Heart left ventricle (tissue), 16 donors: ENCODE measurements around the gene RUNX3. TPM values are rescaled to one million over a fixed set of nuclear protein-coding genes. Genes with fewer than 3 reads are reported as not detected.
A peak's percentile ranks its signal among the peaks of the same experiment; 100 is the strongest.

Source experiments
- ATAC-seq, 4 donors: fragments of 200-7000 bp; cut with Tn5 transposase; one replicate each; pipeline ENCODE4 v1.9.1; 2020 to 2022; ENCODE audit warnings: moderate library complexity in 4 of 4, mild to moderate bottlenecking in 3 of 4, moderate number of reproducible peaks in 1 of 4
- DNase-seq, 5 donors: peaks; one replicate each; pipeline ENCODE4 v3.0.0-alpha.2; 2020
- H3K27ac ChIP-seq, 12 donors: fragments of 200-600 bp; sonication (generic) in 4 of 12; one replicate each; pipeline versions ENCODE4 v1.5.0 to v1.8.0; 2016 to 2022; ENCODE audit warnings: mild to moderate bottlenecking in 2 of 12
- H3K27me3 ChIP-seq, 9 donors: fragments of 200-600 bp; sonication (generic) in 2 of 9; one replicate each; pipeline versions ENCODE4 v1.5.1 to v1.8.0; 2016 to 2022; ENCODE audit warnings: mild to moderate bottlenecking in 3 of 9
- H3K36me3 ChIP-seq, 9 donors: fragments of 200-600 bp; sonication (generic) in 2 of 9; one replicate each; pipeline versions ENCODE4 v1.5.0 to v1.8.0; 2018 to 2022; ENCODE audit warnings: mild to moderate bottlenecking in 2 of 9
- H3K4me1 ChIP-seq, 12 donors: fragments of 200-600 bp; sonication (generic) in 4 of 12; one replicate each; pipeline versions ENCODE4 v1.5.0 to v1.8.0; 2016 to 2022; ENCODE audit warnings: mild to moderate bottlenecking in 3 of 12
- H3K4me3 ChIP-seq, 12 donors: fragments of 200-600 bp; sonication (generic) in 4 of 12; one replicate each; pipeline versions ENCODE4 v1.5.0 to v1.8.0; 2017 to 2022; ENCODE audit warnings: mild to moderate bottlenecking in 9 of 12, moderate library complexity in 4 of 12
- H3K9me3 ChIP-seq, 12 donors: fragments of 200-600 bp; sonication (generic) in 4 of 12; one replicate each; pipeline versions ENCODE4 v1.5.0 to v1.8.0; 2016 to 2022; ENCODE audit warnings: mild to moderate bottlenecking in 1 of 12
- CTCF ChIP-seq, 12 donors: fragments of 200-600 bp; sonication (generic) in 4 of 12; IDR thresholded peaks; one replicate each; pipeline versions ENCODE4 v1.5.0 to v1.8.0; 2018 to 2022; ENCODE audit warnings: antibody characterized with exemption in 12 of 12, mild to moderate bottlenecking in 5 of 12
- POLR2A ChIP-seq, 2 donors: fragments of 450-650 bp; IDR thresholded peaks; one replicate each; pipeline ENCODE4 v1.6.1; 2017; ENCODE audit warnings: antibody characterized with exemption in 2 of 2, mild to moderate bottlenecking in 2 of 2, moderate library complexity in 2 of 2
- WGBS, 4 donors: extraction: QIAGEN DNeasy Blood & Tissue Kit in 2 of 4; methylation state at CpG; one replicate each; pipeline versions ENCODE4 v1.1.5 to v1.1.7; 2013 to 2018; 5-methylcytosine and 5-hydroxymethylcytosine counted together
- intact Hi-C, 10 donors: fragments of 100-400 bp; cut with DNase I; formaldehyde crosslinking; loops; one replicate each; pipeline versions ENCODE4 v1.11.1 to v1.14.2; 2022
- polyA plus RNA-seq, 2 donors: library from polyadenylated mRNA; stranded (reverse); fragments of 200-250 nt; gene quantifications; one replicate each; pipeline ENCODE4 v1.2.3, GENCODE V29; 2013
- total RNA-seq, 9 donors: library from RNA; depleted of rRNA in 2 of 9; stranded (reverse); fragments of >200 nt in 2 of 9; fragmentation: NEBNext Ultra II Directional in 3 of 9; extraction: Animal tissue kit (Norgen Biotek cat#: 25700) in 3 of 9; gene quantifications; one replicate each; pipeline versions ENCODE4 v1.1.0 to v1.2.4, GENCODE V29; 2016 to 2023
- donor health status: ischemic (EF 13 %, LVEDD 7.1; RV severe dilation, severe dysfunction).
- donor health status: healthy with polysubstance abuse.
- donor health status: DM: no; HTN: yes; CAD: no.
- donor health status: DM: no; HTN: no; CAD: no.
- donor health status: ischemic (EF 25% LVEDD 6.9; RV normal size, moderate dysfunction).
- donor health status: ischemic (EF 25% LVEDD 5.7; RV mildly dilated, moderate dysfunction).
- donor health status: healthy.
- donor health status: DM: yes; HTN: yes; CAD: no.
- donor health status: ischemic (EF 35%, LVEDD 5.7; RV mildly dilated, moderate dysfunction).
- donor health status: nonischemic (EF 11% LVEDD 7.7; RV severe dilation, severe dysfunction).
- donor health status: DM: yes; HTN: yes; CAD: no.
- donor health status: PGD.
- donor health status: ischemic (EF 29% LVEDD 5.4; RV normal size, mild dysfunction).
- donor health status: nonischemic (EF 23%, LVEDD 6.1; RV moderate dilation, normal function).

Gene RUNX3
- total and polyA plus RNA-seq, 11 donors: 0.21 to 8.7 (median 0.38) TPM

- no peaks in the 10 kb centered on the region for H3K36me3 ChIP-seq
- H3K27ac ChIP-seq: no peak overlapping the region
- H3K4me1 ChIP-seq: peaks cover 0 to 29% (median 11%) of the 10 kb centered on the region in 12 donors
- whole genome bisulfite sequencing, 4 donors: 33 to 43% (median 38%) methylated on average over 15 to 16 of the region's 16 CpGs
- no peak overlapping the region for H3K4me3 ChIP-seq
- TF ChIP-seq POLR2A (IDR thresholded peaks at IDR 0.05) (no peak), CTCF (IDR thresholded peaks at IDR 0.05) (no peak)
- H3K27me3 ChIP-seq: peaks cover 49 to 66% (median 55%) of the 10 kb centered on the region in 9 donors
- intact Hi-C loops: loop anchor here in 8 of 10 donors (5.0 to 10.0 kb wide), 6 partner anchors 103 to 270 kb away; no protein-coding TSS in a partner anchor
- DNase-seq (no peak), ATAC-seq (no peak)
- H3K9me3 ChIP-seq: no peaks in the 10 kb centered on the region
Measured at GRCh38 chr1:24934310-24935195, 4.5 kb upstream of the RUNX3 start.

GRCh38 chr1:24933468-24933867 lies 3.4 kb upstream of the RUNX3 start:
- WGBS, 4 donors: 51 to 69% (median 53%) methylated on average over 12 of the region's 12 CpGs
- Histone ChIP-seq H3K4me3 (no peak overlapping the region), H3K4me1 (peaks cover 0 to 40% (median 14%) of the 10 kb centered on the region in 12 donors), H3K9me3 (no peaks in the 10 kb centered on the region), H3K27ac (no peak overlapping the region), H3K36me3 (no peaks in the 10 kb centered on the region), H3K27me3 (peaks cover 59 to 77% (median 66%) of the 10 kb centered on the region in 9 donors)
- ATAC-seq (no peak), DNase-seq (no peak)
- TF ChIP-seq POLR2A (IDR thresholded peaks at IDR 0.05) (no peak), CTCF (IDR thresholded peaks at IDR 0.05) (no peak)
- intact Hi-C loops: loop anchor here in 9 of 10 donors (2.0 to 10.0 kb wide), 8 partner anchors 103 to 271 kb away; no protein-coding TSS in a partner anchor

- Histone ChIP-seq H3K27ac (no peak overlapping the region), H3K4me3 (peak overlapping the region in 1 of 12 donors; percentile 26), H3K27me3 (peaks cover 66 to 83% (median 72%) of the 10 kb centered on the region in 9 donors), H3K4me1 (peaks cover 0 to 42% (median 14%) of the 10 kb centered on the region in 12 donors), H3K9me3 (no peaks in the 10 kb centered on the region), H3K36me3 (no peaks in the 10 kb centered on the region)
- no peak for ATAC-seq
- no peak for DNase-seq
- intact Hi-C loops: loop anchor here in 9 of 10 donors (2.0 to 10.0 kb wide), 8 partner anchors 104 to 272 kb away; no protein-coding TSS in a partner anchor
- no peak for TF ChIP-seq POLR2A (IDR thresholded peaks at IDR 0.05)
- TF ChIP-seq CTCF (IDR thresholded peaks at IDR 0.05): no peak
- 39 to 57% (median 42%) methylated on average over 13 of the region's 13 CpGs for WGBS, 4 donors
Measured at GRCh38 chr1:24932725-24933294, 2.7 kb upstream of the RUNX3 start.

- peaks cover 0 to 42% (median 14%) of the 10 kb centered on the region in 12 donors for H3K4me1 ChIP-seq
- peaks cover 71 to 89% (median 77%) of the 10 kb centered on the region in 9 donors for H3K27me3 ChIP-seq
- 1 to 3% (median 2%) methylated on average over 24 to 34 of the region's 34 CpGs for WGBS, 4 donors
- H3K36me3 ChIP-seq: no peaks in the 10 kb centered on the region
- H3K9me3 ChIP-seq: no peaks in the 10 kb centered on the region
- intact Hi-C loops: loop anchor here in 9 of 10 donors (2.0 to 10.0 kb wide), 8 partner anchors 105 to 273 kb away; no protein-coding TSS in a partner anchor
- peak overlapping the region in 10 of 12 donors; percentile 2 to 32 (median 16) for H3K4me3 ChIP-seq
- TF ChIP-seq POLR2A (IDR thresholded peaks at IDR 0.05) (no peak), CTCF (IDR thresholded peaks at IDR 0.05) (peak; percentile 49 to 95 (median 76))
- H3K27ac ChIP-seq: no peak overlapping the region
- ATAC-seq (peak in 3 of 4 donors; percentile 54 to 80 (median 68)), DNase-seq (peak in 3 of 5 donors; percentile 25 to 82 (median 49))
Measured at GRCh38 chr1:24932284-24932683, 2.2 kb upstream of the RUNX3 start.
